Osteoblast (primary cell): Measurements from ENCODE around the gene OXER1. TPM values are rescaled to one million over a fixed set of nuclear protein-coding genes. Genes with fewer than 3 reads are reported as not detected.

Experiments used
- DNase-seq: peaks from one replicate; pipeline ENCODE4 v3.0.0; 2011; ENCODE audit warnings: low spot score, mixed read lengths; ENCODE audit not compliant: insufficient read length; ENCODE audit errors: missing footprints
- H2AFZ ChIP-seq: 2 replicates; pipeline ENCODE4 v1.6.0; 2011; ENCODE audit warnings: mild to moderate bottlenecking, low read length
- H3K27ac ChIP-seq: 2 replicates; pipeline ENCODE4 v1.5.1; 2011; ENCODE audit warnings: mild to moderate bottlenecking, low read depth, low read length, moderate library complexity
- H3K27me3 ChIP-seq: 2 replicates; pipeline ENCODE4 v1.6.0; 2012; ENCODE audit warnings: mild to moderate bottlenecking, control low read depth, inconsistent platforms, low read length, moderate library complexity; ENCODE audit not compliant: insufficient read depth
- H3K36me3 ChIP-seq: 2 replicates; pipeline ENCODE4 v1.5.1; 2011; ENCODE audit warnings: mild to moderate bottlenecking, low read length, control low read depth, moderate library complexity; ENCODE audit not compliant: insufficient read depth
- H3K4me1 ChIP-seq: 2 replicates; pipeline ENCODE4 v1.5.1; 2011; ENCODE audit warnings: mild to moderate bottlenecking, low read length, control low read depth, moderate library complexity; ENCODE audit not compliant: insufficient read depth
- H3K4me2 ChIP-seq: 2 replicates; pipeline ENCODE4 v1.6.0; 2011; ENCODE audit warnings: mild to moderate bottlenecking, low read length; ENCODE audit not compliant: insufficient read depth
- H3K4me3 ChIP-seq: fragments of 200-600 bp; sonication (generic); 3 replicates; pipeline ENCODE4 v1.5.1; 2012; ENCODE audit warnings: mild to moderate bottlenecking, low read length, inconsistent platforms; ENCODE audit not compliant: insufficient read depth
- H3K79me2 ChIP-seq: 2 replicates; pipeline ENCODE4 v1.6.0; 2012; ENCODE audit warnings: mild to moderate bottlenecking, low read length, control low read depth, inconsistent platforms; ENCODE audit not compliant: insufficient read depth
- H3K9me3 ChIP-seq: 2 replicates; pipeline ENCODE4 v1.5.1; 2011; ENCODE audit warnings: low read depth, low read length, control low read depth
- H4K20me1 ChIP-seq: 2 replicates; pipeline ENCODE4 v1.6.0; 2012; ENCODE audit warnings: mild to moderate bottlenecking, low read length, control low read depth; ENCODE audit not compliant: insufficient read depth
- CTCF ChIP-seq: IDR thresholded peaks from 2 replicates; pipeline ENCODE4 v1.5.1; 2011; ENCODE audit warnings: mild to moderate bottlenecking, low read depth, low read length, moderate library complexity; ENCODE audit errors: extremely low read depth
- total RNA-seq: library from RNA; depleted of rRNA; stranded (reverse); fragments of >200 nt; gene quantifications from 2 replicates; pipeline ENCODE4 v1.2.3, GENCODE V29; 2012

OXER1 gene
- total RNA-seq, 1 donor = not detected

- Histone ChIP-seq H3K9me3 (no peaks in the 10 kb centered on the region), H4K20me1 (no peaks in the 10 kb centered on the region), H3K27ac (no peak overlapping the region), H3K4me3 (no peak overlapping the region), H2AFZ (no peak overlapping the region), H3K4me2 (no peak overlapping the region), H3K36me3 (no peaks in the 10 kb centered on the region), H3K79me2 (no peaks in the 10 kb centered on the region), H3K27me3 (no peaks in the 10 kb centered on the region), H3K4me1 (no peaks in the 10 kb centered on the region)
- TF ChIP-seq CTCF = no peak
- no peak for DNase-seq
Measured at GRCh38 chr2:42775810-42776209, 11.9 kb upstream of the OXER1 start.

- TF ChIP-seq CTCF = no peak
- H3K4me2 ChIP-seq = no peak overlapping the region
Measured at GRCh38 chr2:42775186-42775585, 11.3 kb upstream of the OXER1 start.

GRCh38 chr2:42771546-42772153 lies 7.7 kb upstream of the OXER1 start:
- H3K9me3 ChIP-seq = no peaks in the 10 kb centered on the region
- DNase-seq = peak; percentile 26
- H3K4me3 ChIP-seq = no peak overlapping the region
- no peaks in the 10 kb centered on the region for H3K79me2 ChIP-seq
- H4K20me1 ChIP-seq = no peaks in the 10 kb centered on the region
- H2AFZ ChIP-seq = no peak overlapping the region
- no peaks in the 10 kb centered on the region for H3K27me3 ChIP-seq
- no peak for TF ChIP-seq CTCF
- no peak overlapping the region for H3K27ac ChIP-seq
- no peak overlapping the region for H3K4me2 ChIP-seq
- no peaks in the 10 kb centered on the region for H3K4me1 ChIP-seq
- no peaks in the 10 kb centered on the region for H3K36me3 ChIP-seq

More at GRCh38 chr2:42775186-42775585, 11.3 kb upstream of the OXER1 start:
- Histone ChIP-seq H3K4me3 (no peak overlapping the region), H2AFZ (no peak overlapping the region), H3K4me1 (no peaks in the 10 kb centered on the region), H3K27ac (no peak overlapping the region), H4K20me1 (no peaks in the 10 kb centered on the region), H3K27me3 (no peaks in the 10 kb centered on the region), H3K9me3 (no peaks in the 10 kb centered on the region), H3K79me2 (no peaks in the 10 kb centered on the region), H3K36me3 (no peaks in the 10 kb centered on the region)
- DNase-seq = no peak

- Histone ChIP-seq H3K27me3 (no peaks in the 10 kb centered on the region), H3K4me1 (no peaks in the 10 kb centered on the region), H3K4me2 (no peak overlapping the region), H3K9me3 (no peaks in the 10 kb centered on the region), H3K4me3 (no peak overlapping the region), H3K27ac (no peak overlapping the region), H3K36me3 (no peaks in the 10 kb centered on the region), H2AFZ (no peak overlapping the region), H3K79me2 (no peaks in the 10 kb centered on the region), H4K20me1 (no peaks in the 10 kb centered on the region)
- peak; percentile 94 for DNase-seq
- peak; percentile 56 for TF ChIP-seq CTCF
Measured at GRCh38 chr2:42770288-42771131, 6.6 kb upstream of the OXER1 start.
